Erythroblast (primary cell): Measurements from ENCODE around the gene RREB1.

Experiments used
- DNase-seq, 2 experiments: peaks; one replicate each; lab custom pipeline; 2025; lab: John Stamatoyannopoulos, UW
- GATA1 ChIP-seq: IDR thresholded peaks from 2 replicates; pipeline ENCODE4 v1.6.1; 2011; ENCODE audit warnings: low read depth, mild to moderate bottlenecking, control low read depth, low read length, moderate library complexity
- POLR2A ChIP-seq: IDR thresholded peaks from 2 replicates; pipeline ENCODE4 v1.6.1; 2011; ENCODE audit warnings: mild to moderate bottlenecking, low read length

The RREB1 gene

DNA sequence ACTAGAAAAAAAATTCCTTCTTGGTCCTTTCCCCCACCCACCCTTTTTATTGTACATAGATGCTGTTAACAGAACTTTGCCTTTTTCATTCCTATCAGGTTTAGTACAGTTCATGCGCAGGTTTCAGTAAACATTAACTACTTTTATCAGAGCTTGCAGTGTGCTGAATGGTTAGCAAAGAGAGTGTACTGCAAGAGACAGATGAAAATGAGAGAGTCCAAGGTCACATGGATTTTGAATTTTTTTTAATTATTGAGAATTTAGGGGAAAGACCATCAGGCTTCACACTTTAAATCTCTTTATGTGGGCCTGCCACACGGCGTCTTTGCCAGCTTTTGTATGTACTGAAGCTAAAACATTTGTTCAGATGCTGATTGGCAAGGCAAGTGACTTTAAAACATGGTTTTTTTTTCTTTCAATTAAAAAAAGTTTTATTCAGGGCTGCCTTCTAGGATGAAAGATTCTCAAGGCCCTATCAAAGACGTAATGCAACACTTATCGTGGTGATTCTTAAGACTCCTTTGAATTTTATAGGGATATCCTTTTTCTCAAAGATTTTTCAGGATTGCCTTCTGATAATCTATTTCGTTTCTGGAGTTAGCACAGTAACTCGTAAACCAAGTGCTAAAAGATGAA lies 32.2 kb downstream of the RREB1 start:
- TF ChIP-seq POLR2A = no peak
- TF ChIP-seq GATA1 = no peak
- peak; percentile 66 to 82 for DNase-seq

DNA sequence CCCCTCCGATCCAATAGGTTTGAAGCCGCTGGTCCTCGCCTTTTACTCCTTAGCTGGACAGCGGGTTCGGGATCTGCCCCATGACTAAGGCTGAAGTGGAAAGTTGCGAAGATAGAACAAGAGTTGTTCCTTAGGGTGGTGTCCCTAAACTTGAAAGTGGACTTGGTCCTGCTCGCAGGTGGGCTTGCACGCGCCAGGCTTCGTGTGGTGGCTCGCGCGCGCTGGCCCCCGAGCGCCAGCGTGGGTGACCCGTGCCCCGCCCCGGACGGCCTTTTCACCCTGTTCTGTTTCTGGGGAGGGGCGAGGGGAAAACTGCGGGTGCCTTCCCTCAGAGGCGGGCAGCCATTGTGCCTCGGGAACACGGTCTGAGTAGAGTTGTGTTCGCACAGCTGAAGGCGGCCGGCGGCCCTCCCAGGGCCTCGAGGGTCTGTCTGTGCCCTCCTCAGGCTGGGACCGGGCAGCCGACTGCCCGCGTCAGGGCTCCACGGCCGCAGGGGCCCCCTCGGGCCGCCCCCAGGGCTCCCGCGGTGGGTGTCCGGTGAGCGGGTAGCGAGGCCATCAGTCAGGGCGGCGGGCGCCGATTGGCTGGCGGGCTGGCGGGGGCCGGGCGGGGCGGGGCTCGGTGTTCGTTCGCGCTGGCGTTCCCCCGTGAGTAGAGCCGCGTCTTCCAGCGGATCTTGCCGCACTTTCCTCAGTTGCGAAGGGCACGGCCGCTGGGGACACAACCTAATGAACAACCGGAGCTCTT lies 33.0 kb downstream of the RREB1 start:
- DNase-seq = peak; percentile 88 to 93
- TF ChIP-seq POLR2A = peak; percentile 83
- no peak for TF ChIP-seq GATA1

DNA sequence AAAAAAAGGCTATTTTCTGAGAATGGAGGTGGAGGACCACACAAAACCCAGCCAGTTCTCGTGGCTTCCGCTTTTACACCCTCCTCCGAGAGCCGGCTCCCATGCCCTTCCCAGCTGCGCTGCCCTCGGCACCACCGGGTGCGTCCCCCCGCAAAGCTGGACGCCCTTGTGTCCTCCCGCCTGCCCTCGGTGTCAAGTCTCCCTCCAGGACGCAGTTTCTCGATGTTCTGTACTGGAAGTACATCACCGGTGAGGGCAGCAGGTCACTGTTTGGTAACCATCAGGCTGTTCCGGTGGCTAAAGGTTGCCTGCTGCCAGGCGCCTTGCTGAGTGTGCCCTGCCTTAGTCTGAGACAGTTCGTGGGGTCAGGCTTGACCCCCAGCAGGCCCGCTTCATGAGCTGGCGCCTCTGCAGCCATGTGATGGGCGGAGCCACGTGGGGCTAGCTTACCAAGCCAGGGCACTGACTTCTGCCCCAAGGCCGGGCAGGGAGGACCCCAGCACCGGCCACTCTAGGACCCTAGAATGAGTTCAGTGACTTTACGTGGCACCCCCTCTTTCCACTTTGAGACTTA lies 34.6 kb downstream of the RREB1 start:
- no peak for DNase-seq
- no peak for TF ChIP-seq GATA1

DNA sequence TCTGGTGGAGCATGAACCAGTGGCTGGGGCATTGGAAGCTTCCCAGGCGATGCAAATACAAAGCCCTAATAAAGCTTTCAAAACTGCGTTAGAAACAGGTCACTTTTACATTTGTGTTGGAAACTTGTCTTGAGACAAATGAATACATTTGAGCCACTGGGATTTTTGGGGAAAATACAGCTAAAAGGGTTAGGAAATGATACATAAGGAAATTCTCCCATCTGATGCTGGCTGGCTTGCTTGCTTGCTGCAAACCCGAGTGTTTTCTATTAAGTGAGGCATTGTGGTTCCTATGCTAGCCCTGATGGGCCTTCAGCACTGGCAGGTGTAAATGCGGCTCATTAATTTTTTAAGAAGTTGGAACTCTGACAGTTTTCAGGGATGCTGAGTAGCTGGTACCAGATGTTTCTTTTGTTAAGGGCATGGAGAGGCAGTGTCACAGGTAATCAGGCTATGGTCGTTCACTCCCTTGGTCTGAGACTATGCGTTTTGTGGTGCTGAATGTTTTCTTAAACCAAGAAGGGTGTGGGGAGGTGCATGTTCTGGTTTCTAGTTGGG lies 35.2 kb downstream of the RREB1 start:
- no peak for TF ChIP-seq GATA1
- TF ChIP-seq POLR2A = no peak
- DNase-seq = no peak

DNA sequence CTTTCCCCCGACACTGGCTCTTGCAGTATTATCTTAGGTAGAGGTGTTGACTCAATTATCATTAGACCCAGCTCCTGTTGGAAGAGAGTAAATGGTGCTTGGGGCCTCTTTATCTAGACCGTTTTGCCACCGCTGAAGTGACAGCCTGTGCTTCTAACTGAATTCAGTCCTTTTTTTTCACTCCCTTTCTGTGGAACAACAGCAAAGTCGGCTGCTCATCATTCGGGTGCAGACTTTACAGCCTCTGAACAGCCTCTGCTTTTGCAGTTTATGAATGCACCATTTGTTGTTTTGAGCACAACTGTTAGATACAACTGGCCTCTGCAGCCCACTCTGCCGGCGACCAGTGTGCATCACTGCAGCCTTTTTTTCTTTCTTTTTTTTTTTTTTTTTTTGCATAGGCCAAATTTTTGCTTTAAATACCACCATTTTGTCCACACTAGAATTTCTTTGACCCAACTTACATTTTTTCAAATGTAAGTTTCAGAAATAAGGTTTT lies 35.8 kb downstream of the RREB1 start:
- DNase-seq = peak; percentile 77 to 89
- TF ChIP-seq GATA1 (no peak), POLR2A (peak; percentile 67)

DNA sequence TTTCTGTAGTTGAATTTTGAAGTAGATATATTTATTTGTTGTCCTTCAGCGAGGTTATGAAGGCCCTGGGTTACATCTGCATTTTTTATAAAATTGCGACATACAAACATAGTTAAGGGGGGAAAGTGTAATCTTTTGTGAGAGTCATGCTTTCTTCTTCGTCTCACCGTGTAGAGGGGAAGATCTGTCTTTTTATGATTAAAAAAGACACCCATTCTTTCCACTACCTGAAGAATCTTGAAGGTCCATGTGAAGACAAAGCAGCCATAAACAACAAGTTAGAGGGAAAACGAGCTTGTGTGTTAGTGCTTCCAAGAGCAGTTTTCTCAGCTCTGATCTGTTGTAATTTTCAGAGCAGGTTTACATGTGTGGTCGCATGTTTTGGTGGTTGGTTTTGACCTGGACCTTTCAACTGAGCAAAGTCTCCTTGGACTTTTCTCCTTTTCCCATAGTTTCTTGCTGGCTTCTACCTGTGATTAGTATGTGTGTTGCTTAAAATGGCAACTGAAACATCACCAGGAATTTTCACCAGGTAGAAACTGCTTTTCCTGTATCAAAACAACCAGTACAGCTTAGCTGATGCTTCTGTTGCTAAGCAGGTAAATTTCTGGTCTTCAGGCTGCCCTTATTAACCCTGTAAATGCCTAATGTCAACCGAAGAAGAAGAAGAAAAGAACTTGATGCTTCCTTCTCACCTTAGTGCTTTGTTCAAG lies 37.3 kb downstream of the RREB1 start:
- TF ChIP-seq GATA1 (no peak), POLR2A (no peak)
- DNase-seq = peak; percentile 69 to 75

DNA sequence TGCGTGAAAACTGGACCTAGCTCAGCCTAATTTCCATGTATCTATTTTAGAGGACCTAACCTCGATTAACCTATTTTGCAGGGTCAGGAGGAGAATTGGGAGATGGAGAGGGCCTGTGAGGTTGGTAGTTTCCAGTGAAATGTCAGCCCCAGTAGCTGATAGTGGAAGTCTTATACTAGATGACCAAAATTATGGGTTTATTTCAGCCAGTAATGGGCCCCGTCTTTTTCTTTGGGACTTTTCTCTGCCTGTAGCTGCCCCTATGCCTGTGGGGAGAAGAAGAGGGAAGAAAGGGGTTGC lies 37.8 kb downstream of the RREB1 start:
- peak in 1 of 2 experiments; percentile 66 for DNase-seq
- TF ChIP-seq GATA1 (no peak), POLR2A (no peak)

DNA sequence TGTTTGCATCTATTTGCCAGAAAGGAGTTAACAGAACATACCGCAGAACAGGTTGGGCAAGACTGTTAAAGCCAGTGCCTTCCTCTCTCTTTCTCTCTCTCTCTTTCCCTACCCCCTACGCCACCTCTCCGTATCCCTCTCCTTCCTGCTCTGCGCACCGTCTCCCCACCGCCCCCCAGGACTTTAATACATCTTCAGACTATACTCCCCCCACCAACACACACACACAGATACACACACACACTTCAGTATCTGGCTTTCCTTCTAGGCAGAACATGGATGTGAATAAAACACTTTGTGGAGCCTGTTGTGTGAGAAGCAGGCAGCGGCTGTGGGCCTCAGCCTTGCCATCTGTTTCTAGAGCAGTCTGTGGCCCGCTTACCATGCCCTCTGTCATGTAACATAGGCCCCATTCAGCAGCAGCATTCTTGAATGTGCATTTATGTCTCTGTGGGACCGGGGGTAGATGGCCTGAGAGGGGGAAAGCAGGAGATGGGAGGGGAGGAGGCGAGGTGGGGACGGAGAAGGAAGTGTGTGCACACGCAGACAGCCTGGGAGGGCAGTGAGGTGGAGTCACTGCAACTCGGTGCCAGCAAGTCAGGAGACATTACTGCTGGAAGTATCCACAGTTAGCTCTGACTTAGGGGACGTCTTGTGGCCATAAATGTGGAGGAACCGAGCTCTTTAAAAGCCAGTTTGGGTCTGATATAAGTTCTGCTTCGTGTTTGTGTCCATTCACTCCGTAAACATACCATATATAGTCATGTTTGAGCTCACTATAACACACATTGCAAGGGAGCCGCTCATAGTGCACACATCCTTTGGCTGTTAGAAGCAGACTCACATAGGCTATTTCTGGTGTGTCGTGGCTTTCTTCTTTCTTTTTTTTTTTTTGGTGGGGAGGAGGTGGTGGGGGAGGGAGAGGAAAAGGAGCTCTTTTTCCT lies 38.4 kb downstream of the RREB1 start:
- peak; percentile 78 to 84 for DNase-seq
- no peak for TF ChIP-seq GATA1
- TF ChIP-seq POLR2A = peak; percentile 80

DNA sequence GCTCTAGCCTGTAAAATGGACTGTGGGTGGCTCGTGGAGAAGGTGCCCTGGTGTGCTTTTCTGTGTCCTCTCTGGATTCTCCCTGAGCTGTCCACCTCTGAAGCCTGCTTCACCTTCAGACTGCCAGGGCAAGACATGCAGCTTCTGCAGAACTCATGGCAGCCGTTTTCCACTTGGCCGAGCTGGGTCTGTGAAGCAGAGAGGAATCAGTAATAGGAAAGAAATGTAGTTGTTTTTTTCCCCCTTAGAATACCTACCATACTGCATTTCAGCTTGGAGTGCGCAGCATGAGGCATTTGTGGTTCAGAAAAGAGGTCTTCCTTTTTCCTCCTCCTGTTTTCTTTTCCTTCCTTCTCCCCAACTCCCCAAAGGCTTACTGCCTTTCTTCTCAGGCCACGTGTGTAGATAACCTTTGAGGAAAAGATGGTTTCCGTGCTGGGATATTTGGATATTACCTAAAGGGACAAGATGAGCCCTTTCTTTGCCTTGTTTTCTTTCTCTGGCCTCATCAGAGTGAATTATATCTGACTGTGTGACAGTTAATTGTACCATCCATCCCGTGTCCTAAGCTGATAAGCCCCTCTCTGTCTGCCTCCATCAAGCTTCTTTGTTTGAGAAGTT lies 39.4 kb downstream of the RREB1 start:
- TF ChIP-seq GATA1 (no peak), POLR2A (no peak)
- DNase-seq = peak; percentile 54 to 69

DNA sequence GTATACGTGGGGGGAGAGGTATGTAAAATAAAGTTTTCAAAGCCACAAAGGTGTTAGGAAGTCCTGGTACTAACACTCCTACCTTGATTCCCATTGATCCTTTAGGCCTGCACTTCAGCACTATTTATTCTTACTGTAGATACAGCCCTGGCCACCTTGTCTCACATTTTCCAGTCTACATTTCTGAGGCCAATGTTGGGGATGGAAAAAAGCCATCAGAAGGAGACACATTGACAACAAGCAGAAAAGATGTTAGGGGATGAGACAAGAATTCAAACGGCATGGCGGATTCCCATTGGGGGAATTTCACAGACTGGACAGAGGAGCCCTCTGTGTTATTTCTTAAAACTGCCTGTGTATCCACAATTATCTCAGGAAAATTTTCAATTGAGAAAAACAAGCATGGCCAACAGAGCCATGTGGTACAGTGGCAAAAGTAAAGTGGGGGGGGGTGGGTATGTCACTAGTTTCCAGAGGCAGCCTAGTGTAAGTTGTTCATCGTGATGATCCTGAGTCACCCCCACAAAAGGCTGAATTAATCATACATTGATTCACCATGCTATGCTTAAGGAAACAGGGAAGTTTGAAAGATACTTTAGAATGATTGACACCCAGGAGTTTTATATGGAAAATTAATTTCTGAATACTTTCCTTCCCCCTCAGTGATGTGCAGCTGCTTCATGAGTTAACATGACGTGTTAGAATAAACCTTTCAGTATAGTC lies 40.5 kb downstream of the RREB1 start:
- DNase-seq = no peak
- no peak for TF ChIP-seq GATA1
- no peak for TF ChIP-seq POLR2A

DNA sequence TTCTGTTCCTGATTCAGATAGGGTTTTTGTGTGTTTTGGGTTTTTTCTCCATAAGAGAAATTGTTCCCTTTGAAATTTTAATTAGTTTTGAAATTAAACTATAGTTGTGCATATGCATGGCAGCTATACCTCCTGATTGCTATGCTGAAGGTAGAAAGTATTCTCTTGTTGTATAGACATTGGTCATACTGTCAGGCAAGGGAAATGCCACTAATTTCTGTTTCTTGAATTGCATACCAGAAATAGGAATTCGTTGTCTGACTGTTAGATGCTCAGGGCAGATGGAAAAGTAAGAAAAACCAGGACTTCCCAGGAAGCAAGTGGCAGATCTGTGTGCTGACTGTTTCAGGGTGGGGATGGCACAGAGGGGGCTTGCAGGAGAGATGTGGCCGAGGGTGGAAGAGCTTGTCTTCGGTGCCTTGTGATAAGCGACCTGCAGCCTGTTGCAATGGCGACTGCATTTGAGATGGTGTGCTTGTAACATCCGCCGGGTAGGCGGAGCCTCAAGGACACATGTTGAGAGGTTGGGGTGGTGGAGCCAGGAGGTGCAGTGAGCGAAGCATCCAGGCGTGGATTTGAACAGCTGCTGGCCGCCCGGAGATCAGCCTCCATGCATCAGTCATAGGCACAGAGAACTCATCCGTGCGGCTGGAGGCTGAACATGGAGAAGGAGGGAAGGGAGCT lies 42.8 kb downstream of the RREB1 start:
- TF ChIP-seq POLR2A (no peak), GATA1 (no peak)
- peak; percentile 63 to 73 for DNase-seq

DNA sequence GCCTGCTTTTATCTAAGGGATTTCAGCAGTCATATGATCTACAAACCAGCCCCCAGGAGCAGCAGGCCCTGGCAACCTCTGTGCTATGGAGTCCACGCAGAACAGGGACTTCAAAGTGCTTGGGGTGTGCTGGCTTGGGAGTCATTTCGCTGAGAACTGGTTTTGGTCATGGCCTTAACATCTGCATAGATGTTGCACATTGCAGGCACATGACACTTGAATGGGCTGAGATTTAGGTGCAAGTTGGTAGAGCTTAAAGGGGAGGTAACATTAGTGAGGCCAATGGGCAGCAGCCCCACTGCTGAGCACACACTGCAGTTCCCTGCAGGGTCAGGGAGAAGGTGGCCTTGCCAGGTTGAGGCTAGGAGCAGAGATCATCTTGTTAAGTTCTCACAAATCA lies 43.6 kb downstream of the RREB1 start:
- TF ChIP-seq POLR2A (no peak), GATA1 (no peak)
- no peak for DNase-seq
